Prostate gland (tissue), 2 donors: ENCODE measurements around the gene MUSTN1.

Source experiments
- CTCF ChIP-seq, 4 experiments: fragments of 200-600 bp in 2 of 4; fragments of 450-650 bp in 2 of 4; sonication (generic) in 2 of 4; IDR thresholded peaks; 1 replicate in 3 of 4; 2 replicates in 1 of 4; pipeline ENCODE4 v1.5.1; 2016 to 2019; ENCODE audit warnings: antibody characterized with exemption in 4 of 4, mild to moderate bottlenecking in 2 of 4, moderate library complexity in 2 of 4
- POLR2A ChIP-seq: fragments of 450-650 bp; IDR thresholded peaks from one replicate; pipeline ENCODE4 v1.6.1; 2016; ENCODE audit warnings: antibody characterized with exemption, mild to moderate bottlenecking

GRCh38 chr3:52839892-52840545, 5.2 kb upstream of the MUSTN1 start:
- TF ChIP-seq CTCF (IDR thresholded peaks at IDR 0.05) (no peak), POLR2A (no peak)
